DMS79 treated with DMSO at 0.1 percent for 48 hours (cell line): ENCODE data around the gene PEAR1.
"Not testable (repeated sequence)": the region's sequence is repeated elsewhere in the genome, so short reads cannot be mapped to it uniquely, and the experiment has no call there.

Source experiments
- DNase-seq: peaks from one replicate; lab custom pipeline; 2025; lab: John Stamatoyannopoulos, UW

Gene PEAR1

DNA sequence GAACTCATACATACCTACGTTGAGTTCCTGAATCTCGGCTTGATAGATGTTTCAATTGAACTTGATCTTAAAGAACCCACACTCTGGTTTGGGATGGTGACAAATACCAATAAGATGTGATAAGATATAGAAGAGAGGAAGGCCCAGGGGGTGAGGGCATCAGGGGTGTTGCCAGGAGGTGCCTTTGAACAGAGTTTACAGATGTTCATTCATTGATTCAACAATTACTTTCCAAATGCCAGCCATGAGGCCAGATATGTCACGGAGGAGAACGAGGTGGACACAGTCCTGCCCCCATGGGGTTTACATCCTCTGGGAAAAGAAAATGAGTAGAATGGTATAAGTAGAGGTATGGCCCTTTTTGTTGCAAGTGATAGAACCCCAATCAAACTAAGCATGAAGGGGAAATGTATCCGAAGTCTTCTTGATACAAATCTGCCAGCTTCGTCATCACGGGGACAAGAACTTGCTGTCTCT is 27.6 kb downstream of the PEAR1 start:
- DNase-seq, result no peak

DNA sequence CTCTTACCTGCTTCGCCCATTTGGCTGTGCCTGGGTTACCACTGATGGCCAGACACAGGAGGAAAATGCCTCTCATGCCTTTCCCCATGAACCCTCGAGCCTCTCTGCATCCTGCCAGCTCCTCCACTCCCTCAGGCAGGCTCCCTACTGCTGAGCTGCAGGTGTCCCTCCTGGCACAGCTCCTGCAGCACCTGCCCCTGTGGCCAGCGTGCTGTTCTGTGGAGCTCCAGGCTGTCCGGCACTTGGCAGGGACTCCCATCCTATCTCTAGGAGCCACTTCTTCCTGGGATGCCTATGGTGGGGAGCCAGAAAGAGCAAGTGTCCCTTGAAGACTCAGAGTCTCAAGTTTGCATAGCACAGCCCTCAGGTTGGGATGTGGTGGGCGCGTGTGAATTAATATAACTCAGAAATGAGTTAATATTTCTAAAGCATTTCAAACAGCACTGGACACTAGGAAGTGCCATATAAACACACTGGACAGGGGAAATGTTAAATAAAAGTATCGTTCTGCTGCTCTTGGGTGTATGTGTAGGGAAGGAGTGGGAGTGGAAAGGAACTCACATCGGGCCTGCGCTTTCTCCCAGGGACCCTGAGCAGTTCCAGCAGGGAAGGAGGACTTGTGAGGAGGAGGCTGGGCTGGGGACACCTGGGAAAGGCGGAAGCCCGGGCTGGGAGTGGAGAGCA is 29.6 kb downstream of the PEAR1 start:
- peak; percentile 82 for DNase-seq

DNA sequence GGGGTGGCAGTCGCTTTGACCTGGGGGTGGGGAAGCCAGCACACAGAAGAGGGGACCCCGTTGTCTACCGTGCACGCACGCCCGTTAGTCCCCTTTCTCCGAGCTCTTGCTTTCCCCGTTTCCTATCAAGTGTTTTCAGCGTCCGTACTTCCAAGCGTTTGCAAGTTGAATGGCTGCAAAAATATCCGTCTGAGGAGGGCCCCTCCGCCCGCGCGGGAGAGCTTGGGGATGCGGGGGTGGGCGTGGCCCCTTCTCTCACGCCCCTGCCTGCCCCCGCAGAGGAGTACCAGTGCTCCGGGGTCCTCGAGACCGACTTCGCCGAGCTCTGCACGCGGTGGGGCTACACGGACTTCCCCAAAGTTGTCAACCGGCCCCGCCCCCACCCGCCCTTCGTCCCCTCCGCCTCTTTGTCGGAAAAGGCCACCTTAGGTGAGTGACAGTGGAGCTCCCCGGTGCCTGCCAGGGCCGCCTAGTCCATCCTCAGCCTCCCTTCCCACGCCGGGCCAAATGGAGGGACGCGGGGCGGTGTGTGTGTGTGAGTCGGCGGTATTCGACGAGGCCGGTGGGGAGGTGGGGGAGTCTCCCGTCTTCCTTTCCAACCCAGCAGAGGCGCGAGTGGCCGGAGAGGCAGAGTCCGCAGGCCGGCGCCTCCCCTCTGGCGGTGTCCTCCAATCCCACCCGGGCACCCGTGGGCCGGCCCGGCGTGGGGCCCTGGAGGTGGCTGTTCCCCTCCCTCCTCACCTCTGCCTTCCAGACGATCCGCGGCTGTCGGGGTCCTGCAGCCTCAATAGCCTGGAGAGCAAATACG is 30.4 kb downstream of the PEAR1 start:
- DNase-seq, result no peak

DNA sequence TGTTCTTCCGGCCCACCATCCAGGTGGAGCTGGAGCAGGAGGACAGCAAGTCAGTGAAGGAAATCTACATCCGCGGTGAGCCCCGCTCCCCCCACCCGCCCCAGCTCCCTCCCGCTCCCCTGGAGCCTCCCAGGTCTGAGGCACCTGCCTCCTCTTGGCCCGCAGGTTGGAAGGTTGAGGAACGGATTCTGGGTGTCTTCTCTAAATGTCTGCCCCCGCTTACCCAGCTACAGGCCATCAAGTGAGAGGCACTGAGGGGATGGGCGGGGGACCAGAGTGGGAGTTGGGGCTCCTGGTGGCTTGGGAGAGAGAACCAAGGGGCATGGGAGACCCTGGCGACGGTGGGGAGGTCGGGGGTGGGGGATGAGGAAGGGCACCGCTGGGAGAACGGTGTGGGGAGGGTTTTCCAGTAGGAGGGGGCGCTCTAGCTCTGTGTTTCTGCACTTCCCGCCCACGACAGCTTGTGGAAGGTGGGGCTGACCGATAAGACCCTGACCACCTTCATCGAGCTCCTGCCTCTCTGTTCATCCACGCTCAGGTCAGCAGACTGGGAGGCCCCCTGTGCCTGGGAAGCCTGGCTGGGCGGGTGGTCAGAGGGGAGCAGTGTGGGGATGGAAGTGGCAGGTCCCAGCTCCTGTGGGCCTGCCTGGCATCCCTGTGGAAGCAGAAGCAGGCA is 31.1 kb downstream of the PEAR1 start:
- DNase-seq, result no peak

DNA sequence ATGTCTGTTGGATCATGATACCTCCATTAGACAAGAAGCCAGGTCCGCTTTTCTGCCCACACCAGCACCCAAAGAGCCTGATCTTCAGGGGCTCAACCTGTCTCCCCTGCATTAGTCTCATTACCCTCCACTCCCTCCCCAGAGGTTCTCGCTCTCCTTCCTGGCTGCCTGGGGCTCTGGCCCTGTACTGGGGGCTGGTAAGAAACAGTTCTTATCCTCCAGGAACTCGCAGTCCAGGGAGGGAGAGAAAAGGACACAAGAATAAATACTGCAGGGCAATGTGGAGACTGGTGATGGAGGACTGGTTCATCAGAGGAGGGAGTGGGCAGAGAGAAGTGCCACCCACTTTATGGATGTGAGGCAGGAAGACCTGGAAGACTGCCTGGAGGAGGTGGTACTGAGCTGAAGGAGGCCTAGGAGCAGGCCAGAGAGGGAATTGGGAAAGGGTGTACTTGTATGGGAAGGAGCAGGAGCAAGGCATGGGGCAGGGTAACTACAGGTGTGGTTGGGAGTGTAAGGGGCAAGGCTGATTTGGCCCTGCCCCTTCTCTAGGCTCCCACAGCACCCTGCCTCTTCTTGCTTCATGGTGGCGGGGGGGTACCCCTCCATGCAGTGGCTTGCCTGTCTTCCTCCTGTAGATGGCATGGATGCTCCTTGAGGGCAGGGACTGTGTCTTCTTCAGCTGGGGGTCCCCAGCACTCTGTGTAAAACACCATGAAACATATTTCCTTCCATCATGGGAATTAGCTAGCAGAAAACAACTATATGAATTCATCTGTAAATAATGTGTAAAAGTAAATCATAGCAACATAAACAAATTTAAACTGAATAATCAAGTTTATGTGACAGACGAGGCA is 31.9 kb downstream of the PEAR1 start:
- no peak for DNase-seq

DNA sequence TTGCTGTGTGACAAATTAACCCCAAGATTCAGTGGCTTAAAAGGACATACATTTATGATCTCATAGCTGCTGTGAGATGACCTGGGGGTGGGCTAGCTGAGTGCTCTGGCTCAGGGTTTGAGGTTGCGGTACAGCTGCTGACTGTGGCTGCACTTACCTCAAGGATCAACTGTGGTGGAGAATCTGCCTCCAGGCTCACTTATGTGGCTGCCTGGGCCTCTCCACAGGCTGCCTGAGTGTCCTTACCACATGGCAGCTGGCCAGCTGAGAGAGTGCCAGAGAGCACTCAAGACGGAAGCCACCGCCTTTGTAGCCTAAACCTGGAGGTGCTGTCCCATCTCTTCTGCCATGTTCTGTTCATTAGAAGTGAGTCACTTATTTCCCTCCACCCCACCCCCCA is 32.7 kb downstream of the PEAR1 start:
- DNase-seq, result peak; percentile 97

DNA sequence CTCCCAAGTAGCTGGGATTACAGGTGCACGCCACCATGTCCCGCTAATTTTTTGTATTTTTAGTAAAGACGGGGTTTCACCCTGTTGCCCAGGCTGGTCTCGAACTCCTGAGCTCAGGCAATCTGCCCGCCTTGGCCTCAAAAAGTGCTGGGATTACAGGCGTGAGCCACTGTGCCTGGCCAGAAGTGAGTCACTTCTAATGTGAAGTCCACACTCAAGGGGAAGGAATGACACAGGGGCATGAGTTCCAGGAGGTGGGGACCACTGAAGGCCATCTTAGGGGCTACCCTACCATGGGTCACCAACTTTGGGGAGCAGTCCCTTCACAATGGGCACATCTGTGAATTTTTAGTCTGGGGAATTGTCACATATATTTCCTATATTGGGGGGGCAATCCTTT is 33.2 kb downstream of the PEAR1 start:
- DNase-seq, result not testable (repeated sequence)

DNA sequence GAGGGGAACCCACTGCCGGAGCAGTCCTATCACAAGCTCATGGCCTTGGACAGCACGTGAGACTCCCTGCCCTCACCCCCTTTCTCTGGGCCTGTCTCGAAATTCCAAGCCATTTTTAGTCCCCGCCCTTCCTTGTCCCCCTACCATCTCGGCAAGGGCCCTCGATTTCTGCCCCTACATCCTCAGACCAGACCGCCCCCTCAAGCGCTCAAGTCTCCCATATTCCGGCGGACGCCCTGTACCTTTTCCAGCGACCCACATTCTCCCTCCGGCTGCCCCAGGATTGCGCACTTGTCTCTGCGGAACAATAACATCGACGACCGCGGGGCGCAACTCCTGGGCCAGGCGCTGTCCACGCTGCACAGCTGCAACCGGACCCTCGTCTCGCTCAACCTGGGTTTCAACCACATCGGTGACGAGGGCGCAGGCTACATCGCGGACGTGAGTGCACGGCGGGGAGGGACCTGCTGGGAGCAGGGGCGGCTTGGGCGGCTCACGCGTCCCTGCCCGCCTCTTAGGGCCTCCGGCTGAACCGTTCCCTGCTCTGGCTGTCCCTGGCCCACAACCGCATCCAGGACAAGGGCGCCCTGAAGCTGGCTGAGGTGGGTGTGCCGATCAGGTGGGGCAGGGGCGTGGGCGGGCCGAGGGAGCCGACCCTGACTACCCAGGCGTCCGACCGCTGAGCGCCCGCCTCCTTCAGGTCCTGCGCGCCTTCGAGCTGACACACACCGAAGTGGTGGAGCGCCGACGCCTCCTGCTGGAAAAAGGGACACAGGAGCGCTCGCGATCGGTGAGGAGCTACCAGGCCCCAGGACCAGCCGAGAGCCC is 33.9 kb downstream of the PEAR1 start:
- peak; percentile 87 for DNase-seq

DNA sequence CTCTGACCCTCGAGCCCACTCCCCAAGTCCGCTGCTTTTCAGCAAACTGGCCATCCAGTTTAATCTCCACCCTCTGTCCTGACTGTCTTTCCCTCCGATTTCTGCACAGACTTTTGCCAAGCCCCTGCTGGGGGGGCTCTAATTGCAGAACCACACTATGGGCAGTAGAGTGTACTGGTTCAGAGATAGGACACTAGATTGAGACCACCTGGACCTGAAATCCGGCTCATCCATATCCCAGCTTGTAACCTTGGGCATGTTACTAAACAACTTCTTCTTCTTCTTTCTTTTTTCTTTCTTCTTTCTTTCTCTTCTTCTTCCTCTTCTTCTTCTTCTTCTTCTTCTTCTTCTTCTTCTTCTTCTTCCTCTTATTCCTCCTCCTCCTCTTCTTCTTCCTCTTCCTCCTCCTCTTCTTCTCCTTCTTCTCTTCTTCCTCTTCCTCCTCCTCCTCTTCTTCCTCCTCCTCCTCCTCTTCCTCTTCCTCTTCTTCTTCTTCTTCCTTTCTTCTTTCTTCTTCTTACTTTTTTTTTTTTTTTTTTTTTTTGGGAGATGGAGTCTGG is 34.6 kb downstream of the PEAR1 start:
- no peak for DNase-seq

DNA sequence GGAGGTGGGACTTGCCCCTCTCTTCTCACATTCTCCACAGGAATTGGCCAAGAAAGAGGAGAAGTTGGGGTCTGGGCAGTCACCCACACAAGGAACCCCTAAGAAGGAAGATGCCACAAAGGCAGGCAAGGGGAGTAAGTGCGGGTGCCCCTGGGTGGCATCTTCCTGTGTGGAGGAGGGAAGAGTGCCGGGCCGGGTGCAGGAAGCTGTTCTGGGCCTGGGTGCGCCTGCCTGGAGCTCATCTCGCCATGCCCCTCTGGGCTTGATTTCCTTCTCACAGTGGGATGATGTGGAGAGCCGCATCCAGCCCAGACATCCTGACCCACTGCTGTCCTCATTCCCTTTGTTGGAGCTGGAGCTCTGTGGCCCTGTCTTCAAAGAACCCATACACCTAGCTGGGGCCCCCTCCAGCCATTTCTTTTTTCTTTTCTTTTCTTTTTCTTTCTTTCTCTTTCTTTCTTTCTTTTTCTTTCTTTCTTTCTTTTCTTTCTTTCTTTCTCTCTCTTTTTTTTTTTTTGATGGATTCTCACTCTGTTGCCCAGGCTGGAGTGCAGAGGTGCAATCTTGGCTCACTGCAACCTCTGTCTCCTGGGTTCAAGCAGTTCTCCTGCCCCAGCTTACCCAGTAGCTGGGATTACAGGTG is 36.2 kb downstream of the PEAR1 start:
- no peak for DNase-seq

DNA sequence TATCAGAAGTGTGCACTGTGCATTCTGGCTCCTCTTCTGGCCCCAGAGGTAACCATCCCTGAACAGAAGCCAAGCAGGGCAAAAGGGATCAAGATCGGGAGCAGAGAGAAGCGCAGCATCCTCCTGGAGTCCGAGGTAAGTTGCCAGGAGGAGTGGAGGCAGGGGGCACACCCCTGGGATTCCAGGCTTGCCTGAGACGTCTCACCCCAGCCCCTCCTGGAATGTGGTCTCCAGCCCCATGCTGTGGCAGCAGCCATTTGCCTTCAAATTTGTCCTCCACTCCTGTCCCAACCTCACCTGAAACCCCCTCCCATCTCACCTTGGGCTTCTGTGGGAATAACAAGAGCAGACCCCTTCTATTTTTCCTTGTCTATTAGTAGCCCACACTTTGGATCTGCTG is 37.0 kb downstream of the PEAR1 start:
- no peak for DNase-seq

DNA sequence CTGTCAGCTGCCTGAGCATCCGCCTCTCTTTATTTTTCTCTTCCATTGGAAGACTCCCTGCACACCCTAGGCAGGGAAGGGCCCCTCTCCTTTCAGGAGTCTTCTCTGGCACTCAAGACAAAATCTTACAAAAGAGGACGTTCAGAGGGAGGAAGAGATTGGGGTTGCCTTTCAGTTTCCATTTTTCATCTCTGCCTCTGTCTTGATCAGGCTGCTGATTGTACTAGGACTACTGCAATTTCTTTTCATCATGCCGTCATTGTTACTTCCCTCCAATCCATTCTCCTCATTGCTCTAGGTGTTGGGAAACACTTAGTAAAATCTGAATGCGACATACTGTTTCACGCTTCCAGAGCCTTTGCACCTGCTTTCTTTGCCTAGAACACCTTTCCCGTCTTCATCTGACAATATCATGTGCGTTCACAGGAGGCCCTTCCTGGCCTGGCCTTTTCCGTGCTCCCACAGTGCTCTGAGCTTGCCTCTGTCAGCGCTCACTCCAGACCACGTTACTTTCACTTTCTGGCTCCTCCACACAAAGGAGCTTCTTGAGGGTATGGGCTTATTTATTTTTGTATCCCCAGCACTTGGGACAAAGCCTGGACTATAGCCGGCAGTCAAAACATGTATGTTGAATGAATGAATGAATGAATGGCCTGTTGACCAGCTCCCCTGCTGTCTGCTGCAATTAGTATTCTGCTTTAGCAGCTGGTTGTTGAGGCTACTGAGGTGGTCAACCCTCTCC is 37.9 kb downstream of the PEAR1 start:
- DNase-seq, result no peak

DNA sequence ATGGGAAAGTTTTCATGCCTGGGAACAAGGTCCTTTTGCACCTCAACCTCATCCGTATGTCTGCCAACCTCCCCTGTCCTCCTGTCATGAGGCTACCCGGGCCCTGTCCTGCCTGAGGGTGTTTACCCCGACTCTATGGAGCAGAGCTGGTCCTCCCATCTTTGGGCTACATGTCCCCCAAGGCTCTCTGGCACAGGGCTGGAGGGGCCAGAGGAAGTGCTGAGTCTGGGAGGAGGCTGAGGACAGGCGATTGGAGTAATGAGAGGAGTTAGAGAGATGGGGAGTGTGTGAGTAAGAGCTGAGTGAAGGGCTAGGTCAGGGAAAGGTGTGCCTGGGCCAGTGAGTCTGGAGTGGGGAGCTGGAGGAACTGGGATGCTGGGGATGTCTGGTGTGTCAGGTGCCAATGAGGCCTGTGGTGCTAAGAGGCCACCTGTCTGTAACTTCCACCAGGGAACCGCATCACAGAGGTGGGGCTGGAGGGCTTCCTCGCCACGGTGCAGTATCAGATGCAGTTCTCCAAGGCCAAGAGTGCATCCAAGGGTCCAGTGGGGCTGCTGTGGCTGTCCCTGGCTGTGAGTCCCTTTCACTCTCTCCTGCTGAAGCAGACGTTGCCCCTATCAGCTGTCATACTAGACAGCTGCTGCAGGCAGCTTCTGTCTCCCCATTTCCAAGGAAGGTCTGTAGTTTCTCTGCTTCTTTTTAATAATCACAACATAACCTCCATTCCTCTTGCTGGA is 38.6 kb downstream of the PEAR1 start:
- DNase-seq, result no peak

DNA sequence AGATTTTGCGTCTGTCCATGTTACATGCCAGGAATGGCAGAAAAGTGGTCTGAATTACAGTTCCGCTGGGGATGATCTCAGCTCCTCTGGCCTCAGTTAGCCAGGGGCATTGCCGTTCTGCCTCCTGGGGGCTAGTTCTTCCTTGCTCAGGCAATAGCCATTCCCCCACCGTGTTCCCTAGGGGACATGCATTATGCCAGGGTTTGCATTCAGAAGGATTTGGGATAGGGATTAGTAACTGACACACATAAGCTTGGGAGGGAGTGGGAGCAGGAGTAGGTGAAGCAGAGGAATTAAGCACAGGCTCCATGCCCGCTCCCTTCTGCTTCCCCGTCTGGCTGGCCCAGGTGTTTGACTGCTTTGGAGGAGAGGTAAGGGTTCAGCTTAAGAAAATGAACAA is 39.6 kb downstream of the PEAR1 start:
- DNase-seq, result no peak

DNA sequence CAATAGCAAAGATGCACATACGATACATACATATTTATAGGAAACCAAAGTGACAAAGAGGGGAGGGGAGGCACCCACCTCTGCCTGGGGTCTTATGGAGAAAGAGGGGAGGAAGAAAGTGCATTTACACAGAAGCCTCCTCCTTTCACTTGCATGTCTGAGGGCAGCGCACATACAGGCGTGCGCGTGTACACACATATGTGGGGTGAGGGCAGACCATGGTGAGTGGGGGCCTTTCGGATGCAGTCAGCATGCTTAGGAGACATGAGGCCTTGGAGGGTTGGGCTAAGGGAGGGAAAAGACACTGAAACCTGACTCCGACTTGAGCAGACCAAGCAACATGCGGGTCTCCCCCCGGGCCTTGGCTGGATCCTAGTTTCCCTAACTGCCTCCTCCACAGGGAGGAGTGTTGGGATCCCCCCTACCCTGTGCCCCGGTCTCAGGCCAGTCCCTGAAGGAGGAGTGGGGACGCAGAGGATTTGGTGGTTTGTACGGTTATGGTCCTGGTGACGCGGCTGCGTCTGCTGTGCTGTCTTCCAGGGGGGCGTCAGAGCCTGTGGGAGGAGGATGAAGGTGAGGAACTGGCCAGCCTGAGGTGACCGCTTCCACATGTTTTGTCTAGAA is 42.1 kb downstream of the PEAR1 start:
- no peak for DNase-seq

DNA sequence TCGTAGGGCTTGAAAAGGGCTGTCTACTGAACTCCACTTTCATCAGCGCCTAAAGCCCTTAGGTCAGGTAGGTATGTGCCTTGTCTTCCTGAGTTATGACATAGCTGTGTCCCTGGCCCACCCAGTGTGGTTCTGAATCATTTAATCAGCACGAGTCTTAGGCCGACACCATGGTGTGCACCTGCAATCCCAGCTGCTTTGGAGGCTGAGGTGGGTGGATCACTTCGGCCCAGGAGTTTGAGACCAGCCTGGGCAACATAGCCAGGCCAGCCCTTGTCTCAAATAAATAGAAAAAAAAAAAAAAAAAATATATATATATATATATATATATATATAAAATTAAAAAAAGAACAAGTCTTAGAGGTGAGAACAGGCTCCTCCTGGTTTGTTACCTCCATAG is 42.7 kb downstream of the PEAR1 start:
- DNase-seq, result no peak

DNA sequence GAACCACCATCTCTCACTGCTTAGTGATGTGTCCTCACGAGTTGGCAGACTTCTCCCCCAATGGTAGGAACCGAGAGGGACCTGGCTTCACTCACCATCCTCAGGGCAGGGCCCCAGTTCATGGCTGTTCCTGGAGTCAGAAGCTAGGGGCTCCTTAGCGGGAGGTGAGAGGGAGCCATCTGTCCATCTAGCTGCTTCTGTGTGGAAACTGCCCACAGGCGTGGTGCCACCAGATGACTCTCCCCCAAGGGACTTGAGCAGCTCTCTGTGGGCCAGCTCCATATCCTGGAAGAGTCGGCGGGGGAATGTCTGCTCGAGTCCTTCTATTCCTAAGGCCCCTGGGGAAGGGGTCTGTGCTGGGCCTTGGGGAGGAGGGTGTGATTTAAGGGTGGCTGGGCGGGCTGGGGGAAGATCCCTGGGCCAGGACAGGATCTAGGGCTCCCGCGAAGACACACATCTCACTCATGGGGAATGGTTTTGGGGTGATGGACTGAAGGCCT is 43.3 kb downstream of the PEAR1 start:
- DNase-seq, result no peak

DNA sequence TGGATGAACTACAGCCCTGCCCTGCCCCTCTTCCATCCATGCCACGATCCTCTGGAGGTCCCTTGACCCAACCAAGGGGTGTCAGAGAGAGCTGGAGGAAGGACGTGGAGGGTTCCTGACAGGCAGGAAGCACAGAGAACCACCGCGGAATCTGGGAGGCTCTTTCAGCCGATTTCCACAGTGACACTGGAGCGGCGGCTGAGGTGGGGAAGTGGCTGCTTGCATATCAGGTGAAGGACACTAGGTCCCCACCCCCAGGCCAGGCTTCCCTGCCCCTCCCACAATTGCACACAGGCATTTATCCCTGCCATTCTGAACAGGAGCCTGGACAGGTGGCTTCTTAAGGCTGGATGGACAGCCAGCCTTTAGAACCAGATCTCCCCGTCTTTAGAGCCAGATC is 44.4 kb downstream of the PEAR1 start:
- no peak for DNase-seq
